HEK293 (cell line): Measurements from ENCODE around the gene TIMP2.

Experiments used
- CTCF ChIA-PET: fragments of 350-600 bp; formaldehyde crosslinking; extraction: SDS; loops from one replicate; lab custom pipeline; 2021; ENCODE audit warnings: antibody characterized with exemption; lab: Yijun Ruan, JAX
- POLR2A ChIA-PET: fragments of 300-600 bp; formaldehyde crosslinking; extraction: SDS; loops from one replicate; lab custom pipeline; 2020; ENCODE audit warnings: antibody characterized with exemption, inconsistent platforms; lab: Yijun Ruan, JAX
- H3K27ac ChIP-seq: fragments of 200-500 bp; sonication (Bioruptor generic); 2 replicates; pipeline ENCODE4 v1.5.1; 2014; ENCODE audit warnings: low read depth, low read length, control low read depth, inconsistent platforms; ENCODE audit errors: extremely low read depth
- H3K36me3 ChIP-seq, 2 experiments: fragments of 200-500 bp in 1 of 2; sonication (Bioruptor generic) in 1 of 2; 1 replicate in 1 of 2; 2 replicates in 1 of 2; pipeline ENCODE4 v1.5.1; 2014 to 2017; ENCODE audit warnings: inconsistent platforms in 2 of 2, low read length in 2 of 2; ENCODE audit not compliant: control insufficient read depth in 2 of 2, insufficient read depth in 1 of 2
- H3K4me1 ChIP-seq: fragments of 200-500 bp; sonication (Bioruptor generic); 2 replicates; pipeline ENCODE4 v1.5.1; 2014; ENCODE audit warnings: mild to moderate bottlenecking, low read length, inconsistent platforms; ENCODE audit not compliant: control insufficient read depth, insufficient read depth
- H3K4me3 ChIP-seq: 2 replicates; pipeline ENCODE4 v1.5.1; 2011; ENCODE audit warnings: low read depth, mild to moderate bottlenecking, control low read depth, low read length, moderate library complexity
- H3K9me3 ChIP-seq: fragments of 200-500 bp; sonication (Bioruptor generic); 2 replicates; pipeline ENCODE4 v1.5.1; 2014; ENCODE audit warnings: low read depth, low read length, inconsistent platforms; ENCODE audit not compliant: control insufficient read depth, insufficient read depth
- MEIS1 ChIP-seq: sonication (generic); formaldehyde crosslinking; IDR thresholded peaks from 2 replicates; pipeline ENCODE4 v1.8.1; 2022; ENCODE audit warnings: missing genetic modification reagents, mild to moderate bottlenecking, borderline replicate concordance
- OSR2 ChIP-seq: fragments of 450-650 bp; formaldehyde crosslinking; IDR thresholded peaks from 2 replicates; pipeline ENCODE4 v1.5.1; 2016; ENCODE audit warnings: missing biosample characterization, missing genetic modification characterization
- OVOL3 ChIP-seq: fragments of 450-650 bp; formaldehyde crosslinking; IDR thresholded peaks from 2 replicates; pipeline ENCODE4 v1.5.1; 2016; ENCODE audit warnings: missing biosample characterization, missing genetic modification characterization
- SCRT2 ChIP-seq: fragments of 450-650 bp; formaldehyde crosslinking; IDR thresholded peaks from 2 replicates; pipeline ENCODE4 v1.5.1; 2016; ENCODE audit warnings: missing biosample characterization, missing genetic modification characterization
- WT1 ChIP-seq: fragments of 450-650 bp; formaldehyde crosslinking; IDR thresholded peaks from 2 replicates; pipeline ENCODE4 v1.5.1; 2016; ENCODE audit warnings: missing biosample characterization, missing genetic modification characterization
- ZFP37 ChIP-seq: fragments of 450-650 bp; formaldehyde crosslinking; IDR thresholded peaks from 2 replicates; pipeline ENCODE4 v1.5.1; 2016; ENCODE audit warnings: missing biosample characterization, missing genetic modification characterization
- ZIC2 ChIP-seq: fragments of 450-650 bp; formaldehyde crosslinking; IDR thresholded peaks from 2 replicates; pipeline ENCODE4 v1.5.1; 2016; ENCODE audit warnings: missing biosample characterization, missing genetic modification characterization
- ZNF157 ChIP-seq: fragments of 450-650 bp; formaldehyde crosslinking; IDR thresholded peaks from 2 replicates; pipeline ENCODE4 v1.5.1; 2016; ENCODE audit warnings: missing biosample characterization, missing genetic modification characterization
- ZNF23 ChIP-seq: fragments of 450-650 bp; formaldehyde crosslinking; IDR thresholded peaks from 2 replicates; pipeline ENCODE4 v1.5.1; 2016; ENCODE audit warnings: missing biosample characterization, missing genetic modification characterization, borderline replicate concordance
- ZNF354C ChIP-seq: fragments of 450-650 bp; formaldehyde crosslinking; IDR thresholded peaks from 2 replicates; pipeline ENCODE4 v1.5.1; 2016; ENCODE audit warnings: missing biosample characterization, missing genetic modification characterization, low read depth, borderline replicate concordance
- ZNF404 ChIP-seq: fragments of 450-650 bp; formaldehyde crosslinking; IDR thresholded peaks from 2 replicates; pipeline ENCODE4 v1.5.1; 2017; ENCODE audit warnings: missing biosample characterization, missing genetic modification characterization
- ZNF473 ChIP-seq: fragments of 450-650 bp; formaldehyde crosslinking; IDR thresholded peaks from 2 replicates; pipeline ENCODE4 v1.5.1; 2017; ENCODE audit warnings: missing biosample characterization, missing genetic modification characterization
- ZNF549 ChIP-seq: fragments of 450-650 bp; IDR thresholded peaks from 2 replicates; pipeline ENCODE4 v1.5.1; 2018; ENCODE audit warnings: missing biosample characterization, missing genetic modification characterization, mild to moderate bottlenecking, inconsistent platforms, moderate library complexity
- ZNF777 ChIP-seq: fragments of 450-650 bp; formaldehyde crosslinking; IDR thresholded peaks from 2 replicates; pipeline ENCODE4 v1.5.1; 2017; ENCODE audit warnings: missing biosample characterization, missing genetic modification characterization, borderline replicate concordance
- ZNF830 ChIP-seq: fragments of 450-650 bp; IDR thresholded peaks from 2 replicates; pipeline ENCODE4 v1.5.0; 2018; ENCODE audit warnings: missing biosample characterization, missing genetic modification characterization, low read depth, mild to moderate bottlenecking, moderate library complexity
- TF ChIP-seq, protein P1 (sequence below): fragments of 450-650 bp; formaldehyde crosslinking; IDR thresholded peaks from 2 replicates; pipeline ENCODE4 v1.5.1; 2017; ENCODE audit warnings: missing biosample characterization, missing genetic modification characterization
- TF ChIP-seq, protein P2 (sequence below): fragments of 450-650 bp; formaldehyde crosslinking; IDR thresholded peaks from 2 replicates; pipeline ENCODE4 v1.5.1; 2017; ENCODE audit warnings: missing biosample characterization, missing genetic modification characterization
- TF ChIP-seq, protein P3 (sequence below): fragments of 450-650 bp; formaldehyde crosslinking; IDR thresholded peaks from 2 replicates; pipeline ENCODE4 v1.5.1; 2016; ENCODE audit warnings: missing biosample characterization, missing genetic modification characterization
- TF ChIP-seq, protein P4 (sequence below): fragments of 450-650 bp; formaldehyde crosslinking; IDR thresholded peaks from 2 replicates; pipeline ENCODE4 v1.5.1; 2016; ENCODE audit warnings: missing biosample characterization, missing genetic modification characterization
- TF ChIP-seq, protein P5 (sequence below): fragments of 450-650 bp; formaldehyde crosslinking; IDR thresholded peaks from 2 replicates; pipeline ENCODE4 v1.5.1; 2016; ENCODE audit warnings: missing biosample characterization, missing genetic modification characterization

TIMP2 gene

DNA sequence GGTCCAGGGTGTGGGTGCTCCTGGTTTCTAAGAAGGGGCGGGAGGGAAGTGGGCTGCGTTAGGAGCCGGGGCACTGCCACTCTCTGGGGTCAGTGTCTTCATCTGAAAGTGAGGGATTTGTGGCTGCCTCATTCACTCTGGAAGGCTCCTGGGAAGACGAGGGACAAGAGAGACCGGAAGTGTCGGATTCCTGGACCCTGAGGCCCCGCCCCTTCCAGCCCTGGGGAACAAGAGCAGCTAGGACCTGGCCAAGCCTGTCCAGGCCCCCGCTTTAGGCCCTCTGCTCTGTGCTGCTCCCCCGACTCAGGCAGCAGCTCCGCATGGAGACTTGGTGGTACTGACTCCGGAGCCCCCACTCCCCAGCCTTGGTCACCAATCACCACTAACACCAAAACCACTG, 48.0 kb upstream of the TIMP2 start:
- POLR2A ChIA-PET, result interaction anchor here (0.9 to 3.5 kb wide), 3 partner anchors 90 to 132 kb away, joined by 3 to 17 read pairs (median 4); no protein-coding TSS in a partner anchor
- peaks cover 15 to 88% of the 10 kb centered on the region in 2 experiments; a peak in 2 of 3 replicates for H3K36me3 ChIP-seq
- no peaks in the 10 kb centered on the region for H3K9me3 ChIP-seq
- CTCF ChIA-PET, result interaction anchor here (0.6 to 5.0 kb wide), 6 partner anchors 12 to 143 kb away, joined by 3 to 72 read pairs (median 10); no protein-coding TSS in a partner anchor
- TF ChIP-seq, protein P1, sequence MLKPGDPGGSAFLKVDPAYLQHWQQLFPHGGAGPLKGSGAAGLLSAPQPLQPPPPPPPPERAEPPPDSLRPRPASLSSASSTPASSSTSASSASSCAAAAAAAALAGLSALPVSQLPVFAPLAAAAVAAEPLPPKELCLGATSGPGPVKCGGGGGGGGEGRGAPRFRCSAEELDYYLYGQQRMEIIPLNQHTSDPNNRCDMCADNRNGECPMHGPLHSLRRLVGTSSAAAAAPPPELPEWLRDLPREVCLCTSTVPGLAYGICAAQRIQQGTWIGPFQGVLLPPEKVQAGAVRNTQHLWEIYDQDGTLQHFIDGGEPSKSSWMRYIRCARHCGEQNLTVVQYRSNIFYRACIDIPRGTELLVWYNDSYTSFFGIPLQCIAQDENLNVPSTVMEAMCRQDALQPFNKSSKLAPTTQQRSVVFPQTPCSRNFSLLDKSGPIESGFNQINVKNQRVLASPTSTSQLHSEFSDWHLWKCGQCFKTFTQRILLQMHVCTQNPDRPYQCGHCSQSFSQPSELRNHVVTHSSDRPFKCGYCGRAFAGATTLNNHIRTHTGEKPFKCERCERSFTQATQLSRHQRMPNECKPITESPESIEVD (tag by site-specific recombination), result no peak
- TF ChIP-seq ZNF404 (tag by site-specific recombination), result no peak
- TF ChIP-seq ZNF777 (tag by site-specific recombination), result no peak
- no peak for TF ChIP-seq ZNF157 (tag by site-specific recombination)
- no peak for TF ChIP-seq ZNF830 (tag by site-specific recombination)
- TF ChIP-seq ZNF473 (tag by site-specific recombination), result no peak
- TF ChIP-seq ZFP37, result no peak
- TF ChIP-seq, protein P2, sequence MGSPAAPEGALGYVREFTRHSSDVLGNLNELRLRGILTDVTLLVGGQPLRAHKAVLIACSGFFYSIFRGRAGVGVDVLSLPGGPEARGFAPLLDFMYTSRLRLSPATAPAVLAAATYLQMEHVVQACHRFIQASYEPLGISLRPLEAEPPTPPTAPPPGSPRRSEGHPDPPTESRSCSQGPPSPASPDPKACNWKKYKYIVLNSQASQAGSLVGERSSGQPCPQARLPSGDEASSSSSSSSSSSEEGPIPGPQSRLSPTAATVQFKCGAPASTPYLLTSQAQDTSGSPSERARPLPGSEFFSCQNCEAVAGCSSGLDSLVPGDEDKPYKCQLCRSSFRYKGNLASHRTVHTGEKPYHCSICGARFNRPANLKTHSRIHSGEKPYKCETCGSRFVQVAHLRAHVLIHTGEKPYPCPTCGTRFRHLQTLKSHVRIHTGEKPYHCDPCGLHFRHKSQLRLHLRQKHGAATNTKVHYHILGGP (tag by site-specific recombination), result no peak
- no peak for TF ChIP-seq ZNF549 (tag by site-specific recombination)
- TF ChIP-seq OSR2, result no peak
- TF ChIP-seq SCRT2 (tag by site-specific recombination), result no peak
- TF ChIP-seq OVOL3 (tag by site-specific recombination), result no peak
- TF ChIP-seq, protein P3, sequence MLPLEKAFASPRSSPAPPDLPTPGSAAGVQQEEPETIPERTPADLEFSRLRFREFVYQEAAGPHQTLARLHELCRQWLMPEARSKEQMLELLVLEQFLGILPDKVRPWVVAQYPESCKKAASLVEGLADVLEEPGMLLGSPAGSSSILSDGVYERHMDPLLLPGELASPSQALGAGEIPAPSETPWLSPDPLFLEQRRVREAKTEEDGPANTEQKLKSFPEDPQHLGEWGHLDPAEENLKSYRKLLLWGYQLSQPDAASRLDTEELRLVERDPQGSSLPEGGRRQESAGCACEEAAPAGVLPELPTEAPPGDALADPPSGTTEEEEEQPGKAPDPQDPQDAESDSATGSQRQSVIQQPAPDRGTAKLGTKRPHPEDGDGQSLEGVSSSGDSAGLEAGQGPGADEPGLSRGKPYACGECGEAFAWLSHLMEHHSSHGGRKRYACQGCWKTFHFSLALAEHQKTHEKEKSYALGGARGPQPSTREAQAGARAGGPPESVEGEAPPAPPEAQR (tag by site-specific recombination), result no peak
- TF ChIP-seq, protein P4, sequence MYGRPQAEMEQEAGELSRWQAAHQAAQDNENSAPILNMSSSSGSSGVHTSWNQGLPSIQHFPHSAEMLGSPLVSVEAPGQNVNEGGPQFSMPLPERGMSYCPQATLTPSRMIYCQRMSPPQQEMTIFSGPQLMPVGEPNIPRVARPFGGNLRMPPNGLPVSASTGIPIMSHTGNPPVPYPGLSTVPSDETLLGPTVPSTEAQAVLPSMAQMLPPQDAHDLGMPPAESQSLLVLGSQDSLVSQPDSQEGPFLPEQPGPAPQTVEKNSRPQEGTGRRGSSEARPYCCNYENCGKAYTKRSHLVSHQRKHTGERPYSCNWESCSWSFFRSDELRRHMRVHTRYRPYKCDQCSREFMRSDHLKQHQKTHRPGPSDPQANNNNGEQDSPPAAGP (tag by site-specific recombination), result no peak
- TF ChIP-seq MEIS1 (CRISPR knock-in tag), result no peak
- no peak for TF ChIP-seq ZIC2
- TF ChIP-seq, protein P5, sequence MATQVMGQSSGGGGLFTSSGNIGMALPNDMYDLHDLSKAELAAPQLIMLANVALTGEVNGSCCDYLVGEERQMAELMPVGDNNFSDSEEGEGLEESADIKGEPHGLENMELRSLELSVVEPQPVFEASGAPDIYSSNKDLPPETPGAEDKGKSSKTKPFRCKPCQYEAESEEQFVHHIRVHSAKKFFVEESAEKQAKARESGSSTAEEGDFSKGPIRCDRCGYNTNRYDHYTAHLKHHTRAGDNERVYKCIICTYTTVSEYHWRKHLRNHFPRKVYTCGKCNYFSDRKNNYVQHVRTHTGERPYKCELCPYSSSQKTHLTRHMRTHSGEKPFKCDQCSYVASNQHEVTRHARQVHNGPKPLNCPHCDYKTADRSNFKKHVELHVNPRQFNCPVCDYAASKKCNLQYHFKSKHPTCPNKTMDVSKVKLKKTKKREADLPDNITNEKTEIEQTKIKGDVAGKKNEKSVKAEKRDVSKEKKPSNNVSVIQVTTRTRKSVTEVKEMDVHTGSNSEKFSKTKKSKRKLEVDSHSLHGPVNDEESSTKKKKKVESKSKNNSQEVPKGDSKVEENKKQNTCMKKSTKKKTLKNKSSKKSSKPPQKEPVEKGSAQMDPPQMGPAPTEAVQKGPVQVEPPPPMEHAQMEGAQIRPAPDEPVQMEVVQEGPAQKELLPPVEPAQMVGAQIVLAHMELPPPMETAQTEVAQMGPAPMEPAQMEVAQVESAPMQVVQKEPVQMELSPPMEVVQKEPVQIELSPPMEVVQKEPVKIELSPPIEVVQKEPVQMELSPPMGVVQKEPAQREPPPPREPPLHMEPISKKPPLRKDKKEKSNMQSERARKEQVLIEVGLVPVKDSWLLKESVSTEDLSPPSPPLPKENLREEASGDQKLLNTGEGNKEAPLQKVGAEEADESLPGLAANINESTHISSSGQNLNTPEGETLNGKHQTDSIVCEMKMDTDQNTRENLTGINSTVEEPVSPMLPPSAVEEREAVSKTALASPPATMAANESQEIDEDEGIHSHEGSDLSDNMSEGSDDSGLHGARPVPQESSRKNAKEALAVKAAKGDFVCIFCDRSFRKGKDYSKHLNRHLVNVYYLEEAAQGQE (tag by site-specific recombination), result no peak
- no peak for TF ChIP-seq ZNF354C (tag by site-specific recombination)
- TF ChIP-seq ZNF23 (tag by site-specific recombination), result no peak
- no peak for TF ChIP-seq WT1 (tag by site-specific recombination)
- peaks cover 16% of the 10 kb centered on the region for H3K4me1 ChIP-seq
- no peak overlapping the region for H3K27ac ChIP-seq
- no peak overlapping the region for H3K4me3 ChIP-seq
